Measurements from ENCODE around the gene CUBN.
A peak's percentile ranks its signal among the peaks of the same experiment; 100 is the strongest.

CUBN gene

GRCh38 chr10:17101257-17101909, 28.2 kb downstream of the CUBN start:
- Histone ChIP-seq H3K4me3 (ENCODE audit: low read depth, low read length) (no peak overlapping the region), H3K4me1 (ENCODE audit: control insufficient read depth, insufficient read depth, low read length) (peaks cover 4% of the 10 kb centered on the region; the same call in 1 of the 2 replicates), H3K36me3 (ENCODE audit: control insufficient read depth in 2 of 2, insufficient read depth in 1 of 2, low read length in 2 of 2) (no peaks in the 10 kb centered on the region), H3K27ac (ENCODE audit: extremely low read depth, low read depth, low read length) (no peak overlapping the region), H3K9me3 (ENCODE audit: control insufficient read depth, insufficient read depth, low read depth, low read length) (no peaks in the 10 kb centered on the region)
- ChIA-PET CTCF (no interaction called here), POLR2A (no interaction called here)
- no peak for TF ChIP-seq ZNF426 (tag by site-specific recombination; IDR thresholded peaks at IDR 0.05)

- Histone ChIP-seq H3K27ac (ENCODE audit: extremely low read depth, low read depth, low read length) (no peak overlapping the region), H3K36me3 (ENCODE audit: control insufficient read depth in 2 of 2, insufficient read depth in 1 of 2, low read length in 2 of 2) (no peaks in the 10 kb centered on the region), H3K4me3 (ENCODE audit: low read depth, low read length) (no peak overlapping the region), H3K4me1 (ENCODE audit: control insufficient read depth, insufficient read depth, low read length) (peaks cover 3% of the 10 kb centered on the region; the same call in 1 of the 2 replicates), H3K9me3 (ENCODE audit: control insufficient read depth, insufficient read depth, low read depth, low read length) (no peaks in the 10 kb centered on the region)
- POLR2A ChIA-PET: no interaction called here
- CTCF ChIA-PET: no interaction called here
- peak; percentile 90 for TF ChIP-seq ZFHX2 (tag by site-specific recombination; conservative IDR thresholded peaks at IDR 0.05)
- TF ChIP-seq EGR2 (tag by site-specific recombination; IDR thresholded peaks at IDR 0.05; ENCODE audit: low read depth): peak; percentile 76
- TF ChIP-seq ZNF350 (tag by site-specific recombination; IDR thresholded peaks at IDR 0.05): no peak
These were observed 29.0 kb downstream of the CUBN start for GRCh38 chr10:17100586-17100985.

DNA sequence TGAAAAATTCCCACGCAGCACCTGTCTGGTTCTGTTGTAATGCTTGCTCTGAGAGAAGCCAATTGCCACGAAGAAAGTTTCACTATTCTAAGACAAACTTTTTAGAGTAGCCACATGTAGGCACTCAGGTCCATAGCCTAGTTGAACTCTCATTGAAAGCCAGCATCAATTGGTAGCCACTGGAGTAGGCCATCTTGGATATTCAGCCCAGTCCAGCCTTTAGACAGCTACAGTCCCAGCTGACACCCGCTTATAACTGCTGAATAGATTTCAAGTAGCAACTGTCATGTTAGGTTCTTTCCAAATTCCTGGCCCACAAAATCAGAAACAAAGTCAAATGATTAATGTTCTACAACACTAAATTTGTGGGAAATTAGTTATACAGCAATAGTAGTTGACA, 31.6 kb downstream of the CUBN start:
- Histone ChIP-seq H3K27ac (ENCODE audit: extremely low read depth, low read depth, low read length) (no peak overlapping the region), H3K4me3 (ENCODE audit: low read depth, low read length) (no peak overlapping the region), H3K9me3 (ENCODE audit: control insufficient read depth, insufficient read depth, low read depth, low read length) (no peaks in the 10 kb centered on the region), H3K36me3 (ENCODE audit: control insufficient read depth in 2 of 2, insufficient read depth in 1 of 2, low read length in 2 of 2) (no peaks in the 10 kb centered on the region), H3K4me1 (ENCODE audit: control insufficient read depth, insufficient read depth, low read length) (no peaks in the 10 kb centered on the region)
- POLR2A ChIA-PET: no interaction called here
- CTCF ChIA-PET: interaction anchor here (1.2 kb wide), 1 partner anchor 20 kb away, joined by 6 read pairs; no protein-coding TSS in a partner anchor
- TF ChIP-seq ZNF133 (tag by site-specific recombination; IDR thresholded peaks at IDR 0.05): no peak
- no peak for TF ChIP-seq HOXA7 (CRISPR knock-in tag; IDR thresholded peaks at IDR 0.05; ENCODE audit: borderline replicate concordance)
- no peak for TF ChIP-seq ZNF513 (tag by site-specific recombination; IDR thresholded peaks at IDR 0.05)
- TF ChIP-seq ZNF174 (tag by site-specific recombination; IDR thresholded peaks at IDR 0.05): no peak
- no peak for TF ChIP-seq ZNF350 (tag by site-specific recombination; IDR thresholded peaks at IDR 0.05)
- TF ChIP-seq, protein P1, sequence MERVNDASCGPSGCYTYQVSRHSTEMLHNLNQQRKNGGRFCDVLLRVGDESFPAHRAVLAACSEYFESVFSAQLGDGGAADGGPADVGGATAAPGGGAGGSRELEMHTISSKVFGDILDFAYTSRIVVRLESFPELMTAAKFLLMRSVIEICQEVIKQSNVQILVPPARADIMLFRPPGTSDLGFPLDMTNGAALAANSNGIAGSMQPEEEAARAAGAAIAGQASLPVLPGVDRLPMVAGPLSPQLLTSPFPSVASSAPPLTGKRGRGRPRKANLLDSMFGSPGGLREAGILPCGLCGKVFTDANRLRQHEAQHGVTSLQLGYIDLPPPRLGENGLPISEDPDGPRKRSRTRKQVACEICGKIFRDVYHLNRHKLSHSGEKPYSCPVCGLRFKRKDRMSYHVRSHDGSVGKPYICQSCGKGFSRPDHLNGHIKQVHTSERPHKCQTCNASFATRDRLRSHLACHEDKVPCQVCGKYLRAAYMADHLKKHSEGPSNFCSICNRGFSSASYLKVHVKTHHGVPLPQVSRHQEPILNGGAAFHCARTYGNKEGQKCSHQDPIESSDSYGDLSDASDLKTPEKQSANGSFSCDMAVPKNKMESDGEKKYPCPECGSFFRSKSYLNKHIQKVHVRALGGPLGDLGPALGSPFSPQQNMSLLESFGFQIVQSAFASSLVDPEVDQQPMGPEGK (tag by site-specific recombination; IDR thresholded peaks at IDR 0.05): no peak
- no peak for TF ChIP-seq FEZF1 (tag by site-specific recombination; IDR thresholded peaks at IDR 0.05)
- no peak for TF ChIP-seq SCRT2 (tag by site-specific recombination; IDR thresholded peaks at IDR 0.05)
- no peak for TF ChIP-seq REST (tag by site-specific recombination; IDR thresholded peaks at IDR 0.05)
- no peak for TF ChIP-seq ZNF792 (tag by site-specific recombination; IDR thresholded peaks at IDR 0.05)
- TF ChIP-seq ZNF221 (tag by site-specific recombination; IDR thresholded peaks at IDR 0.05; ENCODE audit: borderline replicate concordance): no peak
- TF ChIP-seq ZNF548 (tag by site-specific recombination; IDR thresholded peaks at IDR 0.05): no peak
- TF ChIP-seq ZNF423 (tag by site-specific recombination; IDR thresholded peaks at IDR 0.05): no peak
- no peak for TF ChIP-seq ZNF433 (tag by site-specific recombination; IDR thresholded peaks at IDR 0.05; ENCODE audit: low read depth)
- TF ChIP-seq, protein P2, sequence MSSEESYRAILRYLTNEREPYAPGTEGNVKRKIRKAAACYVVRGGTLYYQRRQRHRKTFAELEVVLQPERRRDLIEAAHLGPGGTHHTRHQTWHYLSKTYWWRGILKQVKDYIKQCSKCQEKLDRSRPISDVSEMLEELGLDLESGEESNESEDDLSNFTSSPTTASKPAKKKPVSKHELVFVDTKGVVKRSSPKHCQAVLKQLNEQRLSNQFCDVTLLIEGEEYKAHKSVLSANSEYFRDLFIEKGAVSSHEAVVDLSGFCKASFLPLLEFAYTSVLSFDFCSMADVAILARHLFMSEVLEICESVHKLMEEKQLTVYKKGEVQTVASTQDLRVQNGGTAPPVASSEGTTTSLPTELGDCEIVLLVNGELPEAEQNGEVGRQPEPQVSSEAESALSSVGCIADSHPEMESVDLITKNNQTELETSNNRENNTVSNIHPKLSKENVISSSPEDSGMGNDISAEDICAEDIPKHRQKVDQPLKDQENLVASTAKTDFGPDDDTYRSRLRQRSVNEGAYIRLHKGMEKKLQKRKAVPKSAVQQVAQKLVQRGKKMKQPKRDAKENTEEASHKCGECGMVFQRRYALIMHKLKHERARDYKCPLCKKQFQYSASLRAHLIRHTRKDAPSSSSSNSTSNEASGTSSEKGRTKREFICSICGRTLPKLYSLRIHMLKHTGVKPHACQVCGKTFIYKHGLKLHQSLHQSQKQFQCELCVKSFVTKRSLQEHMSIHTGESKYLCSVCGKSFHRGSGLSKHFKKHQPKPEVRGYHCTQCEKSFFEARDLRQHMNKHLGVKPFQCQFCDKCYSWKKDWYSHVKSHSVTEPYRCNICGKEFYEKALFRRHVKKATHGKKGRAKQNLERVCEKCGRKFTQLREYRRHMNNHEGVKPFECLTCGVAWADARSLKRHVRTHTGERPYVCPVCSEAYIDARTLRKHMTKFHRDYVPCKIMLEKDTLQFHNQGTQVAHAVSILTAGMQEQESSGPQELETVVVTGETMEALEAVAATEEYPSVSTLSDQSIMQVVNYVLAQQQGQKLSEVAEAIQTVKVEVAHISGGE (tag by site-specific recombination; conservative IDR thresholded peaks at IDR 0.05; ENCODE audit: low read depth): no peak
- no peak for TF ChIP-seq ZBTB26 (tag by site-specific recombination; optimal IDR thresholded peaks at IDR 0.05)
